SIG-M5 (cell line): Measurements from ENCODE around the gene S100A5.
A peak's percentile ranks its signal among the peaks of the same experiment; 100 is the strongest.
"Not testable (repeated sequence)": the region's sequence is repeated elsewhere in the genome, so short reads cannot be mapped to it uniquely, and the experiment has no call there.

Experiments used
- DNase-seq: peaks from one replicate; lab custom pipeline; 2025; lab: John Stamatoyannopoulos, UW

The S100A5 gene

GRCh38 chr1:153566414-153567371, 26.0 kb upstream of the S100A5 start:
- DNase-seq = peak; percentile 83

- no peak for DNase-seq
Observed at GRCh38 chr1:153565529-153566374, 25.0 kb upstream of the S100A5 start, which contains the start of gene S100A2. TSS of gene S100A2 (minus strand) at chr1:153565844. CDS start at chr1:153563877, 1,967 bp downstream.

- no peak for DNase-seq
Observed at GRCh38 chr1:153563991-153564390, 23.3 kb upstream of the S100A5 start.

- no peak for DNase-seq
Observed at GRCh38 chr1:153563483-153563901, 22.8 kb upstream of the S100A5 start.

- DNase-seq = not testable (repeated sequence)
Observed at GRCh38 chr1:153562021-153562420, 21.3 kb upstream of the S100A5 start.

DNA sequence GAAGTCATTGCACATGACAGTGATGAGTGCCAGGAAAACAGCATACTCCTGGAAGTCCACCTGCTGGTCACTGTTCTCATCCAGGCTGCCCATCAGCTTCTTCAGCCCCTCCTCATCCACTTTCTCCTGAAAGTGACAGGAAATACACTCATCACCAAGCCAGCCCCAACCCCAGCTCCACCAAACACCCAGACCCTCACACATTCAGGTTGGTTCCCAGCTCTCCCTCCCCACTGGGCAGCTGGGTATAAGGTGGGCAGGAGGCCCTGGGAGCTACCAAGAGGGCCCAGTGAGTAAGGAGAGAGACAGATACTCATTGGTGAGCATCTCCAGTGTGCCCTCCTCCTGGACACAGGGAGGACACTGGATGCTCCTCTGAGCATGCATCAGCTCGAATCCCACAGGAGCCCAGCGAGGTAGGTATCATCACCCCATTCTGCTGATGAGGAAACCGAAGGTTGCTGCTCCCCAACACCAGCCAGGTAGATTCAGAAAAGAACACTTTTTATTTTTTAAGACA, 20.8 kb upstream of the S100A5 start:
- no peak for DNase-seq

GRCh38 chr1:153560771-153561465, 20.2 kb upstream of the S100A5 start:
- DNase-seq = no peak

DNA sequence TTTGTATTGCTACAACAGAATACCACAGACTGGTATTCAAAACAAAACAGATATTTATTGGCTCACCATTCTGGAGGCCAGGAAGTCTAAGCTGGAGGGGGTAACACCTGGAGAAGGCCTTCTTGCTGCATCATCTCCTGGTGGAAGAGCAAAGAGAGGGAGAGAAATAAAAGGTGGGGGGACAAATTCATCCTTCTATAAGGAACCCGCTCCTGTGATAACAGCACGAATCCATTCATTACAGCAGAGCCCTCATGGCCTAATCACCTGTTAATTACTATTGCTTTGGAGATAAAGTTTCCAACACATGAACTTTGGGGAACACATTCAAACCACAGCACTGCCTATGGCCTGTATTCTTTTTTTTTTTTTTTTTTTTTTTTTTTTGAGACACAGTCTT, 19.5 kb upstream of the S100A5 start:
- DNase-seq = no peak

DNA sequence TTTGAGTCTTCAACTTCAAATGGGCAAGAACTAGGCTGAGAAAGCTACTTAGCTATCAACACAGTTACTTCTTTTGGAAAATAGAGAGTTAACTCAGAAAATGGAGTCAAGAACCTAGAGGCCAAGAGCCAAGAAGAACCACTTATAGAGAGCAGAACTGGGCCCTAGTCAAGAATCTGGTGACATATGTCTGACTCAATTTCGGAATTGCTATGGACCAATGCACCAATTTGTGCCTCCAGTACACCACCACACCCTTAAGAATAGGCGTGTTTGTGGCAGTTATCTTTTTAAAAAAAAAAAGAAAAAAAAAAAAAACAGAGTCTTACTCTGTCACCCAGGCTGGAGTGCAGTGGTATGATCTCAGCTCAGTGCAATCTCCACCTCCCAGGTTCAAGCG, 17.1 kb upstream of the S100A5 start:
- no peak for DNase-seq

DNA sequence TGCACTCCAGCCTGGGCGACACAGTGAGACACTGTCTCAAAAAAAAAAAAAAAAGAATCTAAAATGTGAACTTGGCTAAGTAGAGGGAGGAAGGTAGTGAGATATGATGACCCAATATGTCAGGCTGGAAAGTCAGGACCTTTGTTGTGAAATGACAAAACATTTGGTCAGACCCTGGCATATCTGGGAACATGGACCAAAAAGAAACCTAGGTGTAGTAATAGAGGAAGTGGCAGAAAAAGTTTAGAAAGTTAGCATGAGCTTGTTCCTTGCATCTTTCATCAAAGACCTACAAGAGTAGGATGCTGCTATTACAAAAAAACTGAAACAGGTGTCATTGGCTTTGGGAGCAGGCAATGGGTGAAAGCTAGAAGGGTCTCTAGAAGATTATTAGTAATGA, 15.6 kb upstream of the S100A5 start:
- DNase-seq = no peak

DNA sequence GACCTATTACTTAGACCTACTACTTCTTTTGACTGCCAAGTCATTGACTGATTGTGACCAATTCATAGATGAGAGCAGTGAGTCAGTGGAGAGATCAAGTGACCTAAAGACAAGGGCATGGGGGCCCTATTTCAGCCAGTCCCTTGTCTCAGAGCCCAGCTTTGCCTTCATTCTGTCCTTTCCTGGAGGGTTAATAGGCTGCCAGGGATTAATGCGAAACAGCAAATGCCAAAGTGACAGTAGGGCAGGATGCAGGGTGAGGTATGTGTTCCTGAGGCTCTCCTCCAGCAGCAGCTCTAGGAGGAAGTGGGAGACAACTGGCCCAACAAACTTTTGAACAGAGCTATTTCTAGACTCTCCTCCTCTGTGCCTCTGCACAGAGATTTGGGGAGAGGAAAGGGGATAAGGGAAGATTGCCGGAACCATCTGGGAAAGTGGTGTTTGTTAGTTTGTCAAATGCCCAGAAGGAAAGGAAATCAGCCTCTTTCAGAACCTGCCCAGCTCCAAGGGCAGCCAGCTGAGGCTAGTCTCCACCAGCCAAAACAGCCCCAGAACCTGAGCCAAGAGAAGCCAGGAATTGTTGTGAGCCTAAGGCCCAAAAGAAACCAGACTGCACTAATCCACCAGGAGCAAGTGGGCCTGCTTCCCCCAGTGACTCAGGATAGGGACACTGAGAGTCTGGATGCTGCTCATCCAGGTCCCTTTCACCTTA, 13.3 kb upstream of the S100A5 start:
- DNase-seq = no peak

DNA sequence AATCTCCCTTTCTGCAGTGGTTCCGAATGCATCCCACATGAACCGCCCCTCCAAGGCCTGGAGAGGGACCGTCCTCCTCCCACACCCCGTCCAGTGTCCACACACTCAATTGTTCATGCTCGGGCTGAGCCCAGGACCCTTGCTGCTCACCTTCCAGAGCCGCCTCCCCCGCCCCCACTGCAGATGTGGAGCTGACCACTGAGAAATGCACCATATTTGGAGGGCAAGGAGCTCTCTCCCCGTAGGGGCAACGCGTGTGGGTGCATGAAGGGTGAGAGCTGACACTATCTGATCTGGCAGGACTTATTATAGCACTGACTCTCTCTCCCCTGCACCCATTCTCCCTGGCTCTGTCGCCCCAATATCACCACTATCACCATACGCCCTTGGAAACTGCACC, 12.4 kb upstream of the S100A5 start:
- no peak for DNase-seq

GRCh38 chr1:153552335-153552734, 11.6 kb upstream of the S100A5 start:
- DNase-seq = no peak

DNA sequence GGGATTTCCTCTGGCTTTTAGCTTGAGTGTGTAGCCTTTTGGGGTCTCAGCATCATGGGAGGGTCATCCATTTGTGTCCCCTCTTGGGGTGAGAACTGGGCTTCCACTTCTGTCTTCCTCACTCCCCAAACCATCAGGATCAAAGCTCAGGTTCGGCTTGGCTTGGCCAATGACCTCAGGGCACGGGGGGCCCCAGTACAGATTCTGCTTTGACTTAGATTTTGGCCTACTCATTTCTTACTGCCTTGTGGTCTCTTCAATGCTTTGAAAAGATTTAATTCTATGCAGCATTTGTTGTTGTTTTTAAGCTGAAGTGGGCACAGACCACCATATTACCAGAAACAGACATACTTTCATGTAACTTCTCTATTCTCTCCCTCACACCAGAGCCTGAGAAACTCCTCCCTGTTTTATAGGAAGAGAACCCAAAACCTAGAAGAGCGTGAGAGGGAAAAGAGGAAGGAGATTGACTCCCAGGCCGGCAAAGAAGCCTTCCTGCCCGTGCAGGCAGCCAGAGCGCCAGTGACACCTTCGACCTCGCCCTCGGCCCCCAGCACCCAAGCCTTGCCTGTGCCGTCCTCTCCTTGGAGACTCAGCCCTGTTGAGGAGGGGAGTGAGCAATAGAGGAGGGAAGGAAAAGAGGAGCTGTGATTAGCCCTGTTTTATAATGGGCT, 10.2 kb upstream of the S100A5 start:
- DNase-seq = peak; percentile 57

- DNase-seq = no peak
Observed at GRCh38 chr1:153550398-153550758, 9.6 kb upstream of the S100A5 start.

- no peak for DNase-seq
Observed at GRCh38 chr1:153549741-153550397, 9.1 kb upstream of the S100A5 start.

DNA sequence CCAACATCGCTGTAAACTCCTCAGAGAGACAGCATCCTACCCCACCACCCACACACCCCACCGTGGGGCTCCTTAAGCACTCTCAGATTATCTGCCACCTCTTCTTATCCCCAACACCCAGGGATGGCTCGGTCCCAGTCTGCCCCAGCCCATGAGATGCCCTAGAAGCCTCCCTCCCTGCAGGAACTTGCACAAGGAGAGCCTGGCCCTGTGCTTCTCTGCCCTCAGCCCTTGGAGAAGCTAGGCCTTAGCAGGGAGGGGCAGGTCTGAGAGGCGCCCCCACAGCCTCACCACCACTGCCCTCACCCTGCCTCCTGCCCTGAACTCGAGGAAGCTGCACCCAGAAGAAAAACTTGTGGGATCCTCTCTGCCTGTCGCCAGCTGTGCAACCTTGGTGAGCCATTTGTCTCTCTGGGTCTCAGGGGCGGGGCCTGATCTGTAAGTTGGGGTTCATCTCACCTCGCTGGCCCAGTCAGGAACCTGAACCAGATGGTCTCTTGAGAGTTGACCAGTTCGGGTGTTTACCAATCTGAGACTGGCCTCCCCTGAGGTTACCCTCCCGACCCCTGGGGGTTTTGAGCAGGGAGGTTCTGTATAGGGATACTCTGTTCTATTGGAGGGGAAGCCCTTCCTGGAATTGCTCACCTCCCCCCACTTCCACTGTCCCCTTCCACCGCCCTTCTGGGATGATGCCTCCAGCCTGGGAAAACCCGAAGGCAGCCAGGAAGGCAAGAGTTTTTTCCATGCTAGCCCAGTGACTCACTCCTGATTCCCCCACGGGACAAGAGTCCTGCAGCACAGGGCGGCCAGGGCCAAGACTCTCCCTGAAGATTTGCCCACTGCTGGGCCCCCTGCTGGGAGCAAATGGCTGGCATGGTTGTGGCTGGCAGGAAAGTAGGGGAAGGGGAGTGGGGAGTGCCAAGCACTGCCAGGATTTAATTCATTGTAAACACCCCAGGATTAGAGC, 8.3 kb upstream of the S100A5 start, which contains the start of gene S100A3:
Gene S100A3 (minus strand): TSS at position 537 of the 967 bp plus-strand sequence. CDS start 773 bp downstream, outside the sequence.
- DNase-seq = no peak
